ENCODE measurements around the gene TMSB4X. TPM values are rescaled to one million over a fixed set of nuclear protein-coding genes. Genes with fewer than 3 reads are reported as not detected.

Gene TMSB4X
- total and polyA plus RNA-seq, 4 donors = 4,686 to 9,527 (median 8,202) TPM

- no peak for TF ChIP-seq CTCF (IDR thresholded peaks at IDR 0.05; ENCODE audit: control extremely low read depth, extremely low read depth)
- H3K27ac ChIP-seq (ENCODE audit: low read depth in 1 of 2, low read length in 1 of 2) = no peak overlapping the region
- peaks cover 0 to 2% (median 0%) of the 10 kb centered on the region in 4 donors for H3K9me3 ChIP-seq (ENCODE audit: control insufficient read depth in 4 of 4, insufficient read depth in 3 of 4, low read length in 3 of 4)
- no peak overlapping the region for H3K4me3 ChIP-seq
- peaks cover 0 to 2% (median 0%) of the 10 kb centered on the region in 5 donors for H3K4me1 ChIP-seq (ENCODE audit: control insufficient read depth in 5 of 5, insufficient read depth in 5 of 5, low read length in 5 of 5)
- no peak overlapping the region for H3K9ac ChIP-seq (ENCODE audit: insufficient read depth in 1 of 2, low read length in 2 of 2)
- no peaks in the 10 kb centered on the region for H3K27me3 ChIP-seq (ENCODE audit: control insufficient read depth in 3 of 3, insufficient read depth in 3 of 3, low read length in 2 of 3)
- WGBS, 2 donors = 71 to 81% methylated on average over 6 of the region's 6 CpGs
- DNase-seq = no peak
- no peak for ATAC-seq (ENCODE audit: insufficient read depth, low FRiP score)
- no peaks in the 10 kb centered on the region for H3K36me3 ChIP-seq (ENCODE audit: control insufficient read depth in 4 of 4, insufficient read depth in 4 of 4, low read length in 4 of 4)
These were observed 9.6 kb upstream of the TMSB4X start for GRCh38 chrX:12965131-12965940.

GRCh38 chrX:12966151-12966550 lies 8.8 kb upstream of the TMSB4X start:
- no peak for ATAC-seq (ENCODE audit: insufficient read depth, low FRiP score)
- WGBS, 2 donors = 51 to 85% methylated on average over 1 of the region's 1 CpG
- H3K36me3 ChIP-seq (ENCODE audit: control insufficient read depth in 4 of 4, insufficient read depth in 4 of 4, low read length in 4 of 4) = no peaks in the 10 kb centered on the region

GRCh38 chrX:12967711-12968465 lies 7.0 kb upstream of the TMSB4X start:
- 60 to 76% methylated on average over 13 to 15 of the region's 15 CpGs for WGBS, 2 donors
- Histone ChIP-seq H3K9me3 (ENCODE audit: control insufficient read depth in 4 of 4, insufficient read depth in 3 of 4, low read length in 3 of 4) (no peaks in the 10 kb centered on the region), H3K4me1 (ENCODE audit: control insufficient read depth in 5 of 5, insufficient read depth in 5 of 5, low read length in 5 of 5) (peaks cover 0 to 7% (median 0%) of the 10 kb centered on the region in 5 donors), H3K4me3 (no peak overlapping the region), H3K9ac (ENCODE audit: insufficient read depth in 1 of 2, low read length in 2 of 2) (no peak overlapping the region), H3K27me3 (ENCODE audit: control insufficient read depth in 3 of 3, insufficient read depth in 3 of 3, low read length in 2 of 3) (peaks cover 0 to 2% (median under 1%) of the 10 kb centered on the region in 3 donors), H3K36me3 (ENCODE audit: control insufficient read depth in 4 of 4, insufficient read depth in 4 of 4, low read length in 4 of 4) (no peaks in the 10 kb centered on the region), H3K27ac (ENCODE audit: low read depth in 1 of 2, low read length in 1 of 2) (no peak overlapping the region)
- no peak for TF ChIP-seq CTCF (IDR thresholded peaks at IDR 0.05; ENCODE audit: control extremely low read depth, extremely low read depth)
- no peak for DNase-seq
- no peak for ATAC-seq (ENCODE audit: insufficient read depth, low FRiP score)

More at GRCh38 chrX:12966151-12966550, 8.8 kb upstream of the TMSB4X start:
- H3K4me1 ChIP-seq (ENCODE audit: control insufficient read depth in 5 of 5, insufficient read depth in 5 of 5, low read length in 5 of 5) = peaks cover 0 to 7% (median 0%) of the 10 kb centered on the region in 5 donors
- no peak overlapping the region for H3K27ac ChIP-seq (ENCODE audit: low read depth in 1 of 2, low read length in 1 of 2)
- DNase-seq = no peak
- no peak for TF ChIP-seq CTCF (IDR thresholded peaks at IDR 0.05; ENCODE audit: control extremely low read depth, extremely low read depth)
- no peak overlapping the region for H3K4me3 ChIP-seq
- peaks cover 0 to 2% (median 0%) of the 10 kb centered on the region in 4 donors for H3K9me3 ChIP-seq (ENCODE audit: control insufficient read depth in 4 of 4, insufficient read depth in 3 of 4, low read length in 3 of 4)
- H3K27me3 ChIP-seq (ENCODE audit: control insufficient read depth in 3 of 3, insufficient read depth in 3 of 3, low read length in 2 of 3) = peaks cover 0 to 2% (median 0%) of the 10 kb centered on the region in 3 donors
- no peak overlapping the region for H3K9ac ChIP-seq (ENCODE audit: insufficient read depth in 1 of 2, low read length in 2 of 2)
